HFFc6 (cell line): ENCODE measurements around the gene MOGAT3. TPM values are rescaled to one million over a fixed set of nuclear protein-coding genes. Genes with fewer than 3 reads are reported as not detected.

Experiments used
- DNase-seq: peaks from one replicate; pipeline ENCODE4 v3.0.0-alpha.2; 2018
- H3K27ac Mint-ChIP-seq: 2 replicates; pipeline ENCODE4 v1.8.0; 2020; ENCODE audit warnings: mild to moderate bottlenecking, mixed read lengths
- H3K27me3 Mint-ChIP-seq: 2 replicates; pipeline ENCODE4 v1.8.0; 2021; ENCODE audit warnings: mild to moderate bottlenecking, moderate library complexity, mixed read lengths; ENCODE audit not compliant: insufficient read depth
- H3K36me3 Mint-ChIP-seq: 2 replicates; pipeline ENCODE4 v1.8.0; 2021; ENCODE audit warnings: low read depth, mixed read lengths
- H3K4me1 Mint-ChIP-seq: 2 replicates; pipeline ENCODE4 v1.8.0; 2020; ENCODE audit warnings: low read depth, mixed read lengths
- H3K4me3 Mint-ChIP-seq: 2 replicates; pipeline ENCODE4 v1.8.0; 2020; ENCODE audit warnings: mild to moderate bottlenecking, moderate library complexity, mixed read lengths
- H3K9me3 Mint-ChIP-seq: 2 replicates; pipeline ENCODE4 v1.8.0; 2020; ENCODE audit warnings: mild to moderate bottlenecking, mixed read lengths
- CTCF ChIP-seq: fragments of 200-600 bp; sonication (generic); IDR thresholded peaks from 2 replicates; pipeline ENCODE4 v1.5.0; 2021; ENCODE audit warnings: antibody characterized with exemption, mild to moderate bottlenecking
- total RNA-seq, 6 experiments: library from RNA; stranded (reverse); fragmentation: NEBNext Ultra II Directional; extraction: Animal tissue kit (Norgen Biotek cat#: 25700); gene quantifications; 2 replicates in 1 of 6; 3 replicates in 5 of 6; pipeline ENCODE4 v1.2.3, GENCODE V29; 2021

MOGAT3 gene
- total RNA-seq, 6 experiments from 2014 or later: not detected

- Mint-ChIP-seq H3K4me1 (peaks cover 15% of the 10 kb centered on the region), H3K27ac (no peak overlapping the region), H3K27me3 (no peaks in the 10 kb centered on the region; the same call in 1 of the 2 replicates), H3K9me3 (no peaks in the 10 kb centered on the region), H3K36me3 (no peaks in the 10 kb centered on the region), H3K4me3 (no peak overlapping the region)
- no peak for TF ChIP-seq CTCF
- no peak for DNase-seq
Observed at GRCh38 chr7:101239191-101239950, 38.5 kb upstream of the MOGAT3 start.

GRCh38 chr7:101238226-101239182 is 37.7 kb upstream of the MOGAT3 start:
- Mint-ChIP-seq H3K4me1 (peaks cover 9% of the 10 kb centered on the region), H3K9me3 (no peaks in the 10 kb centered on the region), H3K4me3 (no peak overlapping the region), H3K27ac (peak overlapping the region; percentile 55; the same call in 1 of the 2 replicates), H3K36me3 (no peaks in the 10 kb centered on the region), H3K27me3 (no peaks in the 10 kb centered on the region; the same call in 1 of the 2 replicates)
- DNase-seq: no peak
- TF ChIP-seq CTCF: no peak

GRCh38 chr7:101237206-101238067 is 36.6 kb upstream of the MOGAT3 start, which contains the start of gene CLDN15:
TSS of gene CLDN15 (minus strand) at chr7:101237802. CDS start at chr7:101237581, 221 bp downstream.
- TF ChIP-seq CTCF: no peak
- Mint-ChIP-seq H3K4me1 (peaks cover 7% of the 10 kb centered on the region; the same call in 1 of the 2 replicates), H3K9me3 (no peaks in the 10 kb centered on the region), H3K4me3 (no peak within 1 kb of the TSS), H3K36me3 (no peaks in the 10 kb centered on the region), H3K27me3 (no peaks in the 10 kb centered on the region; the same call in none of the 2 replicates), H3K27ac (peak within 1 kb of the TSS; percentile 55; the same call in 1 of the 2 replicates)
- DNase-seq: no peak

- TF ChIP-seq CTCF: no peak
- H3K27ac Mint-ChIP-seq: no peak overlapping the region
- no peaks in the 10 kb centered on the region for H3K36me3 Mint-ChIP-seq
- H3K4me3 Mint-ChIP-seq: no peak overlapping the region
- DNase-seq: no peak
- no peaks in the 10 kb centered on the region for H3K9me3 Mint-ChIP-seq
- no peaks in the 10 kb centered on the region; the same call in none of the 2 replicates for H3K27me3 Mint-ChIP-seq
- H3K4me1 Mint-ChIP-seq: peaks cover 14% of the 10 kb centered on the region
Observed at GRCh38 chr7:101236292-101236835, 35.5 kb upstream of the MOGAT3 start.
